ENCODE data around the gene WNT8B.

Gene WNT8B

GRCh38 chr10:100436255-100436654 is 26.6 kb upstream of the WNT8B start:
- no peak for DNase-seq
- no peaks in the 10 kb centered on the region for H3K36me3 ChIP-seq
- H3K4me1 ChIP-seq, result no peaks in the 10 kb centered on the region
- no peak overlapping the region for H3K27ac ChIP-seq
- H3K4me3 ChIP-seq, result no peak overlapping the region
- no peaks in the 10 kb centered on the region for H3K9me3 ChIP-seq
- intact Hi-C loops (cut with DNase I; ENCODE audit: low total_unique reads), result no loop called here
- H3K27me3 ChIP-seq, result peaks cover 0 to 4% of the 10 kb centered on the region in 2 donors
- no peak for TF ChIP-seq CTCF (IDR thresholded peaks at IDR 0.05)

- no peak for DNase-seq
- H3K36me3 ChIP-seq, result no peaks in the 10 kb centered on the region
- H3K4me3 ChIP-seq, result no peak overlapping the region
- intact Hi-C loops (cut with DNase I; ENCODE audit: low total_unique reads), result no loop called here
- H3K4me1 ChIP-seq, result no peaks in the 10 kb centered on the region
- H3K27ac ChIP-seq, result no peak overlapping the region
- no peak for TF ChIP-seq CTCF (IDR thresholded peaks at IDR 0.05)
- H3K9me3 ChIP-seq, result no peaks in the 10 kb centered on the region
- peaks cover 0 to 2% of the 10 kb centered on the region in 2 donors for H3K27me3 ChIP-seq
These were observed 24.0 kb upstream of the WNT8B start for GRCh38 chr10:100438674-100439315.

GRCh38 chr10:100442548-100442947 is 20.3 kb upstream of the WNT8B start:
- DNase-seq, result no peak
- H3K27me3 ChIP-seq, result no peaks in the 10 kb centered on the region
- peaks cover 0 to 6% (median 0%) of the 10 kb centered on the region in 3 donors for H3K9me3 ChIP-seq
- TF ChIP-seq CTCF (IDR thresholded peaks at IDR 0.05), result no peak
- H3K27ac ChIP-seq, result no peak overlapping the region
- H3K4me3 ChIP-seq, result no peak overlapping the region
- intact Hi-C loops (cut with DNase I; ENCODE audit: low total_unique reads), result no loop called here
- no peaks in the 10 kb centered on the region for H3K4me1 ChIP-seq
- H3K36me3 ChIP-seq, result no peaks in the 10 kb centered on the region

GRCh38 chr10:100446130-100446761 is 16.6 kb upstream of the WNT8B start:
- Histone ChIP-seq H3K4me3 (no peak overlapping the region), H3K27ac (no peak overlapping the region), H3K9me3 (peaks cover 0 to 6% (median 0%) of the 10 kb centered on the region in 3 donors), H3K36me3 (no peaks in the 10 kb centered on the region), H3K27me3 (peaks cover 0 to 4% of the 10 kb centered on the region in 2 donors), H3K4me1 (no peaks in the 10 kb centered on the region)
- TF ChIP-seq CTCF (IDR thresholded peaks at IDR 0.05), result no peak
- intact Hi-C loops (cut with DNase I; ENCODE audit: low total_unique reads), result no loop called here
- DNase-seq, result no peak

- Histone ChIP-seq H3K4me1 (no peaks in the 10 kb centered on the region), H3K36me3 (no peaks in the 10 kb centered on the region), H3K9me3 (peaks cover 0 to 6% (median 0%) of the 10 kb centered on the region in 3 donors), H3K27ac (no peak overlapping the region), H3K27me3 (peaks cover 0 to 4% of the 10 kb centered on the region in 2 donors), H3K4me3 (no peak overlapping the region)
- no peak for TF ChIP-seq CTCF (IDR thresholded peaks at IDR 0.05)
- intact Hi-C loops (cut with DNase I; ENCODE audit: low total_unique reads), result no loop called here
- no peak for DNase-seq
These were observed 15.1 kb upstream of the WNT8B start for GRCh38 chr10:100447663-100448062.

Measured in tibial artery (tissue), 4 donors.